ENCODE measurements around the gene TUBGCP5.

The TUBGCP5 gene

GRCh38 chr15:22978691-22979237 is 60.6 kb downstream of the TUBGCP5 start:
- no peaks in the 10 kb centered on the region for H3K36me3 ChIP-seq
- H3K9me3 ChIP-seq (ENCODE audit: severe bottlenecking): no peaks in the 10 kb centered on the region
- no peak for TF ChIP-seq CTCF (IDR thresholded peaks at IDR 0.05; ENCODE audit: low read depth, low read length)
- H3K27me3 ChIP-seq (ENCODE audit: insufficient read depth, low read depth, severe bottlenecking): peaks cover 55% of the 10 kb centered on the region
- no peak overlapping the region for H3K27ac ChIP-seq
- H3K4me3 ChIP-seq (ENCODE audit: low read depth, low read length): peak overlapping the region; percentile 51; the same call in 1 of the 2 replicates
- no peak for DNase-seq

- H3K27ac ChIP-seq: no peak overlapping the region
Observed at GRCh38 chr15:22974745-22975144, 64.6 kb downstream of the TUBGCP5 start.

GRCh38 chr15:22973987-22974386 is 65.4 kb downstream of the TUBGCP5 start:
- H3K9me3 ChIP-seq (ENCODE audit: severe bottlenecking): peaks cover 6% of the 10 kb centered on the region
- TF ChIP-seq CTCF (IDR thresholded peaks at IDR 0.05; ENCODE audit: low read depth, low read length): no peak
- DNase-seq: no peak
- no peaks in the 10 kb centered on the region for H3K36me3 ChIP-seq
- H3K27ac ChIP-seq: no peak overlapping the region
- H3K4me3 ChIP-seq (ENCODE audit: low read depth, low read length): no peak overlapping the region
- peaks cover 16% of the 10 kb centered on the region for H3K27me3 ChIP-seq (ENCODE audit: insufficient read depth, low read depth, severe bottlenecking)

More at GRCh38 chr15:22974745-22975144, 64.6 kb downstream of the TUBGCP5 start:
- Histone ChIP-seq H3K9me3 (ENCODE audit: severe bottlenecking) (peaks cover 1% of the 10 kb centered on the region), H3K27me3 (ENCODE audit: insufficient read depth, low read depth, severe bottlenecking) (peaks cover 23% of the 10 kb centered on the region), H3K36me3 (no peaks in the 10 kb centered on the region), H3K4me3 (ENCODE audit: low read depth, low read length) (no peak overlapping the region)
- DNase-seq: no peak
- TF ChIP-seq CTCF (IDR thresholded peaks at IDR 0.05; ENCODE audit: low read depth, low read length): no peak

- peaks cover 9% of the 10 kb centered on the region for H3K27me3 ChIP-seq (ENCODE audit: insufficient read depth, low read depth, severe bottlenecking)
- H3K4me3 ChIP-seq (ENCODE audit: low read depth, low read length): no peak overlapping the region
- peaks cover 6% of the 10 kb centered on the region for H3K9me3 ChIP-seq (ENCODE audit: severe bottlenecking)
- TF ChIP-seq CTCF (IDR thresholded peaks at IDR 0.05; ENCODE audit: low read depth, low read length): no peak
- DNase-seq: no peak
- no peaks in the 10 kb centered on the region for H3K36me3 ChIP-seq
- H3K27ac ChIP-seq: no peak overlapping the region
Observed at GRCh38 chr15:22973286-22973685, 66.1 kb downstream of the TUBGCP5 start.

GRCh38 chr15:22969489-22969888 is 69.9 kb downstream of the TUBGCP5 start:
- H3K27ac ChIP-seq: no peak overlapping the region
- H3K27me3 ChIP-seq (ENCODE audit: insufficient read depth, low read depth, severe bottlenecking): no peaks in the 10 kb centered on the region
- H3K4me3 ChIP-seq (ENCODE audit: low read depth, low read length): no peak overlapping the region
- no peaks in the 10 kb centered on the region for H3K36me3 ChIP-seq
- H3K9me3 ChIP-seq (ENCODE audit: severe bottlenecking): peaks cover 6% of the 10 kb centered on the region
- TF ChIP-seq CTCF (IDR thresholded peaks at IDR 0.05; ENCODE audit: low read depth, low read length): no peak
- no peak for DNase-seq

- DNase-seq: no peak
- H3K27ac ChIP-seq: no peak overlapping the region
- no peak overlapping the region for H3K4me3 ChIP-seq (ENCODE audit: low read depth, low read length)
- H3K9me3 ChIP-seq (ENCODE audit: severe bottlenecking): peaks cover 6% of the 10 kb centered on the region
- H3K27me3 ChIP-seq (ENCODE audit: insufficient read depth, low read depth, severe bottlenecking): no peaks in the 10 kb centered on the region
- no peak for TF ChIP-seq CTCF (IDR thresholded peaks at IDR 0.05; ENCODE audit: low read depth, low read length)
- no peaks in the 10 kb centered on the region for H3K36me3 ChIP-seq
Observed at GRCh38 chr15:22968366-22968765, 71.0 kb downstream of the TUBGCP5 start.

Measured in WERI-Rb-1 (cell line).